ENCODE measurements around the gene KCNAB2.
"Not testable (repeated sequence)": the region's sequence is repeated elsewhere in the genome, so short reads cannot be mapped to it uniquely, and the experiment has no call there.

Gene KCNAB2

GRCh38 chr1:6062670-6063069, 17.0 kb downstream of the KCNAB2 start:
- no peak for DNase-seq

GRCh38 chr1:6063532-6064053, 17.9 kb downstream of the KCNAB2 start:
- DNase-seq: not testable (repeated sequence)

DNA sequence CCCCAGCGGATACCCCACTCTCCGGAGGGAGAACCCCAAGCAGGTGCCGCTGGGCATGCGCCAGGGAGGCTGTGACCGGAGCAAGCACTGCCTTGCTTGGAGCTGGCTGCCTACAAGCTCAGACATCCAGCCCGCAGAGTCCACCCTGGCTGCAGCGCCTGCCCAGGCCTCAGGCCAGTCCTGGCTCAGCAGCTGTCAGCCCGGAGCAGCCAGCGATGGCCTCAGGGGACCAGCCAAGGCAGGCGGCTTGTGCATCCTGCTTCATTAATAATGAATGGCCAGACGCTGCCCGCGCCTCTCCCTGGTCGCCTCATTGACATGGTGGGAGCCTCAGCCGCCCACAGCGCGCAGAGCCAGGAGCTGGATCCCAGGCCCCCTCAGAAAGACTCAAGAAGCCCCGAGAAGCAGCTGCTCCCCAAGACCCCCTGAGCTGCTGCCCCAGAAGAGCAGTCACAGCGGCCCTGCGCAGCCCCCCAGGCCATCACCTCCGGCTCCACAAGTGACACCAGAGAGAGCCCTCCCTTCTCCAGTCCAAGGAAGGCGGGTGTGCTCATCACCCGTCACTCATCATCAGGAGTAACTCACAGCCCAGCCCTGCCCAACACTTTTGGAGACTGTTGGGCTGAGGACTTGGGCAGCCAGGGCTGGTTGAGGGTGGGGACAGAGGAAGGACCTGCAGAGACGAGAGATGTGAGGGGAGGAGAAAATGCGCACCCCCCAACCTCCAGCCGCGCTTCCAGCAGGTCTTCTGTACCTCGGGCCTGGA, 19.6 kb downstream of the KCNAB2 start:
- DNase-seq: no peak

- no peak for DNase-seq
Measured at GRCh38 chr1:6066680-6067079, 21.0 kb downstream of the KCNAB2 start.

DNA sequence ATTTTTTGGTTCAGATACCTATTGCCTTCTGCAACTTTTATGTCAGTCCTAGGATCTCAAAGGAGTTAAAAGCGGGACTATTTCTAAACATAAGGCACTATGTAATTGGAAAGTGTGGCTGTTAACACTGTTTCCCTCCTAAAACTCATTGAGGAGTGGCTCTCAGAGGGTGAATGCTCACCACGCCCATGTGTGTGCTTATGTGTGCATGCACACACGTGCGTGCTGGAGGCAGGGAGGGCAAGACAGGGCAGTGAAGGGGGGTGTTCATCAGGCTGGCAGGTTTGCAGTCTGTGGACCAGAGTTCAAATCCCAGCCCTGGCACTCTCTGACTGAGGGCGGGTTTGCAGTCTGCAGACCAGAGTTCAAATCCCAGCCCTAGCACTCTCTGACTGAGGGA, 22.4 kb downstream of the KCNAB2 start:
- DNase-seq: no peak

DNA sequence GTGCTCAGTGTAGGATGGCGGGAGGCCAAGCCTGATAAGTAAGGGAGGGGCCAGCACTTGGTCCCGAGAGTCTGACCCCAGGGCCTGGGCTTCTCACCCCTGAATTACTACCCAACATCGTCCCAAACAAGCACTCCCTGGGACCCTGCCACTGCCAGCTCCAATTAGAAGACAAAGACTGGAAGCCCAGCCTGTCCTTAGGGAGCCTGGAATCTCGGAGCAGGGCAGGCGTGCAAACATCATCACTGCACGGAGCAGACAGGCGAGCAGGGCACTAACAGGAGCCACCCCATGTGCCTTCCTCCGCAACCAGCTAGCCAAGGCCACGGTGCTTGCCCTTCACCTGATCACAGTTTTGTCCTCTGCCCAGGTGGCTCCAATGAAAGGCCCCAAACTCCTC, 23.2 kb downstream of the KCNAB2 start:
- DNase-seq: no peak

- DNase-seq: no peak
Measured at GRCh38 chr1:6069573-6069972, 23.9 kb downstream of the KCNAB2 start.

GRCh38 chr1:6070450-6070974, 24.8 kb downstream of the KCNAB2 start:
- DNase-seq: no peak

GRCh38 chr1:6071219-6071618, 25.5 kb downstream of the KCNAB2 start:
- no peak for DNase-seq

- DNase-seq: no peak
Measured at GRCh38 chr1:6072774-6073479, 27.2 kb downstream of the KCNAB2 start.

DNA sequence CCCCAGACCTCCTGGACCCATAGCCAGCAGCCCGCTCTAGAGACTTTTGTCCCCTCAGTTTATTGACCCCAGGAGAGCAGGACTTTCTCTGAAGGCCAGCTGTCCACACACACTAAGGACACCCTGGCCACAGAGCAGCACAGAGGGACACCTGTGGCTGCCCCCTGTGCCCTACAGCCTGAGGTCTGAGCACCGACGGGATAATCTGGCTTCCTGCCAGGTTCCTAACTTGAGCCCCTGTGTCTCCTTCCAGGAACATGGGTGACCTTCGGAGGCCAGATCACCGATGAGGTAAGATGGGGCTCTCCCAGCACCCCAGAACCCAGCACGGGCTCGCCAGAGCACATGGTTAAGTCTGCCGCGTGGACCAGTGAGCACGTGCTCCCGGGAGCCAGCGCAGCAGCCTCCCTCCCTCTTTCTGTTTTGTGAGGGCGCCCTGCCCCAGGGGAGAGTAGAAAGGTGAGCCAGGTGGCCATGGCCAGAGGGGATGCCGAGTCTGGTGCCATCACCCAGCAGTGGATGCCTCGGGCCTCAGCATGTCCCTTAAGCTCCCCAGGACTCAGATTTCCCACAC, 27.9 kb downstream of the KCNAB2 start:
- DNase-seq: no peak

GRCh38 chr1:6074192-6074901, 28.7 kb downstream of the KCNAB2 start:
- DNase-seq: no peak

DNA sequence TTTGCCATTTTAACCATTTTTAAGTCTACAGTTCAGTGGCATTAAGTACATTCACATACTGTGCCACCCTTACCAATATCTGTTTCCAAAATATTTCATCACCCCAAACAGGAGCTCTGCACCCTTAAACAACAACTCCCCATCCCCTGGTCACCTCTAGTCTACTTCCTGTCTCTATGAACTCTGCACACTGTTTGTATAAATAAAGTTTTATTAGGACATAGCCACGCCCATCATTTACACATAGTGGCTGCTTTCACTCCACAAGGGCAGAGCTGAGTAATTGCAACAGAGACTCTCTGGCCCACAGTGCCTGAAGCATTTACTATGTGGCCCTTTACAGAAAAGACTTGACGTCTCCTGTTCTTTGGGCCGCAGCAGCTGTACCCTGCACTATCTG, 30.1 kb downstream of the KCNAB2 start:
- DNase-seq: no peak

GRCh38 chr1:6077061-6077460, 31.4 kb downstream of the KCNAB2 start:
- not testable (repeated sequence) for DNase-seq

- DNase-seq: no peak
Measured at GRCh38 chr1:6077506-6077905, 31.8 kb downstream of the KCNAB2 start.

DNA sequence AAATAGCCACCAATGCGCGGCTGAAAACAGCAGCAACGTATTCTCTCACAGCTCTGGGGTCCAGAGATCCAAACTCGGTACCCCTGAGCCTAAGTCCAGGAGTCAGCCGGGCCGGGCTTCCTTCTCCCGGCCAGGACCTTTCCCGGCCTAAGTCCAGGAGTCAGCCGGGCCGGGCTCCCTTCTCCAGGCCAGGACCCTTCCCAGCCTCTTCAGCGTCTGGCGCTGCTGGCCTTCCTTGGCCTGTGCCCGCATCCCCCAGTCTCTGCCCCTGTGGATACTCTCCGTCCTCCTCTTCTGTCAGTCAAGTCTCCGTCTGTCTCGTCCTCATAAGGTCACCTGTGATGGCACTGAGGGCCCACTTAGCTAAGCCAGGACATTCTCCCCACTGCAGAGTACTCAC, 32.2 kb downstream of the KCNAB2 start:
- no peak for DNase-seq

DNA sequence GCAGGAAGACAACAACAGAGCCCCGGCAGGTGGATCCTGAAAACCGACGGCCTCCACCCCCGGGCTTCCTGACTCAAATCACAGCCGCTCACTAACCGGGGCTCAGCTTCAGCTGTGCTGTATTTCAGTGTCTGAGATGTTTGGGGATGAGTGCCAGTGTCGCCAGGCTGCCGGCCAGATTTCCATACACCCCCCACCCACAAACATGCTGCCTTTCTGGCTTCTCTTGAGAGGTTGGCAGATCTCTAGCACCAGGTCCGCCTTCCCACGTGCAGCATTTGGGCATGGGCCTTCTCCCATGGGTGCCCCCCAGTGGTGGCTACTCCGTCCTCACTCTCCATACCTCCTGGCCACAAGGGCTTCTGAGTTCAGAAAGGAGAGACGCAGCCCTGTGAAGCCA, 34.8 kb downstream of the KCNAB2 start:
- no peak for DNase-seq

- no peak for DNase-seq
Measured at GRCh38 chr1:6081901-6082300, 36.2 kb downstream of the KCNAB2 start.

DNA sequence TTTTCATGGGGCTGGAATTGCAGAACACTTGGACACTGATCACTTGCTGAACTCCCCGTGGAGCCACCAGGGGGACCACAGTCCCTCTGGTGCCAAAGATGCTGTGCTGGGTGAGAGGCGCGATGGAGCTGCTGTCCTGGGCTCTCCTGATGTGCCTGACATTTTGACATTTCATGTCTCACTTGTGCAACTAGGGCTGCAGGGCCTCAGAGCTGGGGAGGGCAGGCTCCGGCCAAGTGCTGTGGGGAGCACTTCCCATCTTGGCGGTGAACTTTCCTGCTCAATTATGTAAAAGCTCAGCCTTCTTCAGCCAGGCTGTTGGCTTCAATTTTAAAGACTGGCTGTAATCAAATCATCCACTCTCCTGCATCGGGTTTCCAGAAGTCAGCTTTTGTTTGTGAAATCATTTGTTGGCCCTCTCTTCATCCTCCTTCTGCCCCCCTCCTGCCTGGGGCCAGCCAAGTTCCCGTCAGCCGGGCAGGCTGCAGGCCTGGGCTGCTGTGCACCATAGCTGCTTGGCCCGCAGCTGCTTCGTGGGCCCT, 36.8 kb downstream of the KCNAB2 start:
- DNase-seq: no peak

GRCh38 chr1:6083385-6083784, 37.7 kb downstream of the KCNAB2 start:
- DNase-seq: no peak

GRCh38 chr1:6083801-6084446, 38.2 kb downstream of the KCNAB2 start:
- no peak for DNase-seq

Data from activated gamma-delta T cell (primary cell).